GM13976 (cell line): Measurements from ENCODE around the gene DOCK4.

ENCODE experiments used
- DNase-seq: peaks from one replicate; pipeline ENCODE4 v3.0.0; 2012; ENCODE audit warnings: low spot score
- in situ Hi-C: fragments of 300-500 bp; cut with MboI; formaldehyde crosslinking; loops from one replicate; pipeline ENCODE4 v1.12.0; 2022; ENCODE audit warnings: low sequenced_read_pairs, mixed read lengths, inconsistent platforms; ENCODE audit not compliant: unreplicated experiment
- TF ChIP-seq, protein P1 (sequence below): IDR thresholded peaks from 2 replicates; pipeline ENCODE4 v1.5.1; 2012; ENCODE audit warnings: borderline replicate concordance, mild to moderate bottlenecking; ENCODE audit not compliant: insufficient read depth; ENCODE audit errors: extremely low read depth, missing control alignments, control extremely low read depth

DOCK4 gene

DNA sequence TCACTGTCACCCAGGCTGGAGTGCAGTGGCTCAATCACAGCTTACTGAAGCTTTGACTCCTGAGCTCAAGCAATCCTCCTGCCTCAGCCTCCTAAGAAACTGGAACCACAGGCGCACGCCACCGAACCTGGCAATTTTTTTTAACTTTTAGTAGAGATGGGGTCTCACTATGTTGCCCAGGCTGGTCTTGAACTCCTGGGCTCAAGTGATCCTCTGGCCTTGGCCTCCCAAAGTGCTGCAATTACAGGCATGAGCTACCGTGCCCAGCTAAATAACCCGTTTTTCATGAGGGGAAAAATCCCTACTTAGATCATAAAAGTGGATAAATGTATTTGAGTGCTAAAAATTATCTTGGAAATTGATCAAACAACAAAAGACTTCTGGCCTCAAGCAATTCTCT is 443.4 kb downstream of the DOCK4 start:
- TF ChIP-seq, protein P1, sequence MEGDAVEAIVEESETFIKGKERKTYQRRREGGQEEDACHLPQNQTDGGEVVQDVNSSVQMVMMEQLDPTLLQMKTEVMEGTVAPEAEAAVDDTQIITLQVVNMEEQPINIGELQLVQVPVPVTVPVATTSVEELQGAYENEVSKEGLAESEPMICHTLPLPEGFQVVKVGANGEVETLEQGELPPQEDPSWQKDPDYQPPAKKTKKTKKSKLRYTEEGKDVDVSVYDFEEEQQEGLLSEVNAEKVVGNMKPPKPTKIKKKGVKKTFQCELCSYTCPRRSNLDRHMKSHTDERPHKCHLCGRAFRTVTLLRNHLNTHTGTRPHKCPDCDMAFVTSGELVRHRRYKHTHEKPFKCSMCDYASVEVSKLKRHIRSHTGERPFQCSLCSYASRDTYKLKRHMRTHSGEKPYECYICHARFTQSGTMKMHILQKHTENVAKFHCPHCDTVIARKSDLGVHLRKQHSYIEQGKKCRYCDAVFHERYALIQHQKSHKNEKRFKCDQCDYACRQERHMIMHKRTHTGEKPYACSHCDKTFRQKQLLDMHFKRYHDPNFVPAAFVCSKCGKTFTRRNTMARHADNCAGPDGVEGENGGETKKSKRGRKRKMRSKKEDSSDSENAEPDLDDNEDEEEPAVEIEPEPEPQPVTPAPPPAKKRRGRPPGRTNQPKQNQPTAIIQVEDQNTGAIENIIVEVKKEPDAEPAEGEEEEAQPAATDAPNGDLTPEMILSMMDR = no peak
- DNase-seq = no peak
- in situ Hi-C loops = loop anchor here (25.0 kb wide), 1 partner anchor 725 kb away; the partner anchor contains the start of gene LSMEM1

DNA sequence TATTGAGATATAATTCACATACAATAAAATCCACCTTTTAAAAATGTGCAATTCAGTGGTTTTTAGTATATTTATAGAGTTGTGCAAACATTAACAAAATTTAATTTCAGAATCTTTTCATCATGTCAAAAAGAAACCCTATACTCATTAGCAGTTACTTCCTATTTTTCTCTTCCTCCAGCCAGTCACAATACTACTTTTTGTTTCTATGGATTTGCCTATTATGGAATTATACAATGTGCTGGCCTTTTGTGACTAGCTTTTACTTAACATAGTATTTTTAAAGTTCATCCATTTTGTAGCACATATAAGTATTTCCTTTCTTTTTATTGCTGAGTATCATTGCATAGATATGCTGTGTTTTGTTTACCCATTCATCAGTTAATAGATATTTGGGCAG is 444.0 kb downstream of the DOCK4 start:
- no peak for DNase-seq
- TF ChIP-seq, protein P1 = no peak
- in situ Hi-C loops = loop anchor here (25.0 kb wide), 1 partner anchor 725 kb away; the partner anchor contains the start of gene LSMEM1

DNA sequence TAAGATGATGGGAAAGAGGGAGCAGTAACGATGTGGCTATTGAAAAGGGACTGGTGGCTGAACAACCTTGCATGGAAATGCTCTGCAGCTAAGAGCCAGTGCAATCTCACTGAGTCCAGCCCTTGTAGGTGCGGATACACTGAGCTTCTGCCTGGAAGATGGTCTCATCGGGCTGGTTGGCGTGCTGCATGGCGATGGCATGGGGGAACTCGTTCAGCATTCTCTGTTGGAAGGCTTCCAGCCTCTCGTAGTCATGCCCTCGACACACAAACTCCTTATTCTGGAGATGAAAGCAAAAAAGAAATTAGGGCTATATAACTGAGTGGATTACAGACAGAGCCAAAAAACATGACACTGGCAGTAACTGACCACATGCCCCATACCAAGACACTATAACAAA is 446.2 kb downstream of the DOCK4 start:
- in situ Hi-C loops = loop anchor here (25.0 kb wide), 1 partner anchor 727 kb away; the partner anchor contains the start of gene LSMEM1
- no peak for DNase-seq
- TF ChIP-seq, protein P1 = no peak

DNA sequence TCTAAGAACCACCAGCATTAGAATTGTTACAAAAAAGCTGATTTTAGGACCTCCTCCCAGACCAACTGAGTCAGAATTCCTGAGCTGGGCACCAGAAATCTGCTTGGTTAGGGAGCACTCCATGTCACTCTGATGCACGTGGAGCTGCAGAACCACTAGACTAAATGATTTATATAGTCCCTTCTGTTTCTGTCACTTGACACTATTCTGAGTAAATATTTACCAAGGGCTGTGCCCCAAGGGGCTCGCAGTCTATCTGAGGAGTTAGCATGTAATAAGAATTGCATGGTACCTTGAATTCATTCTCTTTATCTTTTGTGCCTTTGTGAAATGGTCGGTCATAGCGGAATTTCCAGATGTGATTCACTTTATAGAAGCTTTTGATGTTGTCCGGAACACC is 447.9 kb downstream of the DOCK4 start:
- TF ChIP-seq, protein P1 = no peak
- in situ Hi-C loops = loop anchor here (25.0 kb wide), 1 partner anchor 729 kb away; the partner anchor contains the start of gene LSMEM1
- DNase-seq = no peak

DNA sequence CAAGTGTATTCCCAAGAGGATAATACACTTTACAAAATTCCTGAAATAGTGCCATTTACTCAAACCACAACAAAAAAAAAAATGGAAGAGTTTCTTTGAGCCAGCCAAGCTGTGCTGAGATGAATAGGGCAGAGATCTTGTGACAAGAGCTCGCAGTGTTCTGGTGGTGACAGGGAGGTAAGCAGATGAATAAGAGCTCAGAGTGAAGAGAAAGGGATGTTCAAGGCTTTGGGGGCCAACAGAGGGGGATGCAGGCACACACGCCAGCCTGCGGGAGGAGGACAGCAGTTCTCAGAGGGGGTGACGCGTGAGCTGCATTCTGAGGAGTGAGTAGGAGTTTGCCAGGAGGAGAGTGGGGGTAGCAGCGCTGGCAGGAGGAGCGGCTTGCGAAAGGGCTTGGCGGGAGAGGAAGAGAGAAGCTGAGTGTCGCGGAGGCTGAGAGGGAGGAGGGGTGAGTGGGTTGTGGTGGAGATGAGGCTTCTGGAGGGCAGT is 449.5 kb downstream of the DOCK4 start:
- DNase-seq = no peak
- in situ Hi-C loops = loop anchor here (25.0 kb wide), 1 partner anchor 731 kb away; the partner anchor contains the start of gene LSMEM1
- TF ChIP-seq, protein P1 = no peak

DNA sequence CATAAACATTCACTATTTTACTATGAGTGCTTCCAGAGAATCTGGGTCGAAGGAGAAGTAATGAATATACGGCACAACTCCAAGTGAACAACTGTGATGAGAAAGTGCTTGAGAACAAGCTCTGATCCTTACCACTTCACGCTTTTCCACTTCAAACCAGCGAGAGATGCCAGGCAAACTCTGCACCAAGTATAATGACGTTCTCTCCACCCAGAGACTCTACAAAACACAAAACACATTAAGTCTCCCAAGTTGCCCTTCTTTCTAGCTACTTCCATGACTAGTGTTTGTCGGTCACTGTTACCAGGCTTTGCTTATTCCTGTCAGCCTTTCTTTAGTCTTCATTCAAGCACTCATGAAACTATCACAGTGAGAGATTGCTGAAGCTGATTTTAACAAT is 450.8 kb downstream of the DOCK4 start:
- no peak for DNase-seq
- TF ChIP-seq, protein P1 = no peak
- in situ Hi-C loops = loop anchor here (25.0 kb wide), 1 partner anchor 732 kb away; the partner anchor contains the start of gene LSMEM1
